GM19397 (cell line): ENCODE results near the gene DLX5.

Source experiments
- ATAC-seq: cut with Tn5 transposase; IDR thresholded peaks from one replicate; pipeline ENCODE4 v1.9.1; 2021; ENCODE audit warnings: mild to moderate bottlenecking, moderate library complexity; ENCODE audit not compliant: unreplicated experiment

DLX5 gene

DNA sequence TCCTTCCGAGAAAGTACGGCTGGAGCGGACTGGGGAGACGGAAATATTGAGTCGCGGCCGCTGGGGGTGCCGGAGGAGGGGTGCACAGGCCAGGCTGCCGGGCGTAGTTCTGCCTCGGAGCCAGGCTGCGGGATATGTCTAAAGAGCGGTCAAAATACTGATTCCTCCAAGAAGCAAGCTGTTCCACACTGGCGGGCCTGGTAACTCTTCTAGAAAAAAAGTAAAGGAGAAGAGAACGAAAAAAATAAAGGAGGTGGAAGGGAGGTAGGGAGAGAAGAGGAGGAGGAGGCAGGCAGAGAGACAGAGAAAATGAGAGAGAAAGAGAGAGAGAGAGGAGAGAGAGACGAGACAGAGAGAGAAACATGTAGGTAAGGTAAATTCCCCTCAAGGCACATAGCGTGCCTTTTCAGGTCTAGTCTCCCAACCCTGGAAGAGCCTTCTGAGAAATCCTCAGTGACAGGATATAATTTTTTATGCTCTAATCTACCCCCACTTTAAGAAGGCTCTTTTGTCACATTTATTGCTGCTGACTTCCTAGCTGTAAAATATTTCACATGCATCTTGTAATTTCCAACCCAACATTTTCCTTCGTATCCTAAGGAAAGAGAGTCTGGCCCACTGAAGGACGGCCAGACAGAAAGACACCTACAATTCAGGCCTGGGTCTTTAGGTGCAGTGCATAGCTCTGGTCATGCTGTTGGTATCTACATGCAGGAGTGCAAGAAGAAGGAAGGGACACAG lies 5.7 kb downstream of the DLX5 start:
- ATAC-seq, result no peak

DNA sequence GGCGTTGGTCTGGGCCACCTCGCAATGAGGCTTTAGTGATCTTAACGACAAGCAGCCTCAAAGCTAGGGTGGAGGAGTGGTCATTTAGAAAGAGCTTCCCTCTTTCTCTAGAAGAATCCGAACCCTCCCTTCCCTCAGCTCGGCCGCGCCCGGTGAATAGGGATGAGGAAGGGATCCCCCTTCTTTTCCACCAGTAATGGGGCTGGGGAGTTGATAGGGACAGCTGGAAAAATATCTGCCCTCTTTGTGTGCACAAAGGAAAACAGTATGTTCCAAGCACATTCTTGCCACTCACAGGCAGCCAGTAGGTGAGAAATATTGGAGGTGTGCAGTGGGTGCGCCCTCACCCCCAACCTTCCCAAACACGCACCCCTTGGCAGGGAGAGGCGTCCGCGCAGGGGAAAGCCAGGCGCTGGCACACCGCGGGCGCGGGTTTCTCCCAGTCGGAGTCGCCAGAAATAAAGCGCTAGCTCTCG lies 6.5 kb downstream of the DLX5 start:
- ATAC-seq, result no peak

DNA sequence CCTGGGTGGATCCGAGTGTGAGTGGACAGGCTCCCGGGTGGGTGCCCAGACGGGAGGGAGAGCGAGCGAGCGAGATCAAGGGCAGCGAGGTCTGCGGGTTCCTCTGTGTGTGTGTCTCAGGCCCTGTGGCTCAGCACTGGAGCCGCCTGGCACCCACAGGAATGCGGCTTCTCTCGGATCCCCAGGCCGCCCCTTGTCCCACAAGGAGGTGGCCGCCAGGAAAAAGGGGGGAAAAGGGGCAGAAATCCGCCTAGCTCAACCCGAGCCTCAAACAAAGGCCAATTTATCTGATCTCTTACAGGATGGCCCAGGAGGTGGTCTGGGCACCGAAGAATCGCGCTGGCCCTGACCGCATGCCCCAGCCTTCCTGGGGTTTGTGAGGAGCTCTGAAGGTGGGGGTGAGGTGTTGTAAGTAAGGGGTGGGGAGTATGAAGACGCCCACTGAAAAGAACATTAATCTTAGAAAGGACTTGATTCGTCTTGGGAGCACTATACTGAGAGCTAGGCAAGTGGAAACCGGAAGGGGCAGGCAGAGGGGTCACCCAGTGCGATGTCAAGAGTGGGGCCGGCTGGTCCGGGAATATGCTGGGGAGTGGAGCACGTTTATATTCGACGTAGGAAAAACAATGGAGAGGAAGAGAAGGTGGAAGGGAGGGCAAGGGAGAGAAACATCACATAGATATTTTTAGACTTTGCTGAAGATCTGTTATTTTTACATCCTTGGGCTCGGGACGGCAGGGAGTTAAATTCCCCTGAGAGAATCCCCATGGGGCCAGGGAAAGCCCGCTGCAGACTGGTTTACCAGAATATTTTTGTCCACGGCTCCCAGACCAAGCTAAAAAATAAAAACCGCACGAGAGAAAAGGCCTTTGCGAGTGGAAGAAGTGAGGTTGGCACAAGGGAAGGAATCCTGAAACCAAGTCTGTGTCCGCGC lies 7.2 kb downstream of the DLX5 start:
- ATAC-seq, result no peak

DNA sequence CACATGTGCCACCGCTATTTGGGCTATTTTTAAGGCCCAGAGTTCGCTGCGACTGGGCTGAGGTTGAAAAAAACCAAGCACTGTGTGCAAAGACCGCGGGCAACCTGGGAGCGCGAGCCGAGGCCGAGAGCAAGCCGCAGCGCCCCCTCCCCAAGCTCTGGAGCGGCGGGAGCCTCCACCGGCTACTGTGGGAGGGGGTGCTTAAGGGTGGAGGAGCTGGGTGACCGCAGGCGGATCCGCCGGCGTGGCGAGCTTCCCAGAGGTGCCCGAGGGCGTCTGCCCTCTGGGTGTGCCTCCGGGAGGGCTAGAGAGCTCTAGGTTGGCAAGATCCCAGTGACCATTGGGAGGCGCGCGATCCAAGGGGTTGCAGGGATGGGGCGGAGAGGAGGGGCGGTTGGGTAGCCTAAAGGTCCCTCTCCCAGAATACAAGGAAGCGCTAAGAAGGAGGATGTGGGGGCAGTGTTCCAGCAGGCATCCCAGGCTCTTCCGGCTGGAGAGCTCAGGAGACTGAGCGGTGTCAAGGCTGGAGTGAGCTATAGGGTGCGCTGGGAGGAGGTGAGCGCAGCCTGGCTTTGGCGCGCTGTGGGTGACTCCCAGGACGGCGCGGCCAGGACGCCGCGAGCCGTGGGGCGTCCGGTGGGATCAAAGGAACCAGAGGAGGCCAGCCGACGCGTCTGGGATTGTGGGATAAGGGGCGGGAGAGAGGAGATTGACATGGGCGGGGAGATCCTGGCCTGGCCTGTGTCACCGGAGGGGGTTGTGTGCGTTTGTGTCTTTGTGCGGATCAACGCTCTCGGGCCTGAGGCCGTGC lies 8.0 kb downstream of the DLX5 start:
- ATAC-seq, result no peak

DNA sequence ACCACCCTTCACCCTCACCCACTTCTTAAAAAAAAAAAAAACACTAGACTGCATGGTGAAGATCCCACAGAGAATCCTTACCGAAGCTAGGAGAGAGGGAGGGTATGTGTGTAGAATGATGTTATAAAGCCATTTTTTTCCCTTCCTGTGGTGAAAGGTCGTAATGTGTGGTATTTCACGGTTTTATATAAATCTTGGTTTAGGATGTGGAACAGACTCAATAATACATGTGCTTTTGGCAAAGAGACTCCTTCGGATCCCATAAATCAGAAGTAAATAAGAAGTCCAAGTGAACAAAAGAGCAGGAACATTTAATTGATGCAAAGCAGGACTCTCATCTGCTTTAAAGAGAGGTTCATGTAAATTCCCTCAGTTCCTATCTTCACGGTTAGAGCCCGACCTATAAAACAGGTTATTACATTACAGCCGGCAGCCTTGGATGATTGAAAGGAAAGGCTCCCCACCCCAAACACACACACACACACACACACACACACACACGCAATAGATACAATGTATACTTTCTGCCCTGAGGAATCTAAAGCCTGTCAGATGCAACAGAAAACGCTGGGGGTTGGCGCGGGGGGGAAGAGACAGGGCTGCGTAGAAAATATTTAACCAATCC lies 8.8 kb downstream of the DLX5 start:
- ATAC-seq, result no peak

DNA sequence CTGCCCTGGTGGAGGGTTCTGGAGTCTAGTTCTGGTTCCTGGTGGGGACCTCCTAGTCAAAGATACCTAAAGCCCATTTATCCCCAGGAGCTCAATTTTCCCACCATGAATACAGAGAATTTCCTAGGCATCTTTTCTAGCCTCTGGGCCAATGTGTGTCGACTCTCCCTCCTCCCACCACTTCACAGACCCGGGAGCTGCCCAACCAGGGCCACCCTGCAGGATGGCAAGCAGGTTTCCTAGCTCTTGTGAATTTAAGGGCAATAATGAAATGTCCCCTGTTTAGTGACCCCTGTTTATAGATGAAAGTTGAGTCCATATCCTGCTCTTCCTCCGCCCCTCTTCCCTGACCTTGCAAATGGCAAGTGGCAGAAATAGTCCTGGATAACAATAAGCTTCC lies 9.4 kb downstream of the DLX5 start:
- ATAC-seq, result no peak

DNA sequence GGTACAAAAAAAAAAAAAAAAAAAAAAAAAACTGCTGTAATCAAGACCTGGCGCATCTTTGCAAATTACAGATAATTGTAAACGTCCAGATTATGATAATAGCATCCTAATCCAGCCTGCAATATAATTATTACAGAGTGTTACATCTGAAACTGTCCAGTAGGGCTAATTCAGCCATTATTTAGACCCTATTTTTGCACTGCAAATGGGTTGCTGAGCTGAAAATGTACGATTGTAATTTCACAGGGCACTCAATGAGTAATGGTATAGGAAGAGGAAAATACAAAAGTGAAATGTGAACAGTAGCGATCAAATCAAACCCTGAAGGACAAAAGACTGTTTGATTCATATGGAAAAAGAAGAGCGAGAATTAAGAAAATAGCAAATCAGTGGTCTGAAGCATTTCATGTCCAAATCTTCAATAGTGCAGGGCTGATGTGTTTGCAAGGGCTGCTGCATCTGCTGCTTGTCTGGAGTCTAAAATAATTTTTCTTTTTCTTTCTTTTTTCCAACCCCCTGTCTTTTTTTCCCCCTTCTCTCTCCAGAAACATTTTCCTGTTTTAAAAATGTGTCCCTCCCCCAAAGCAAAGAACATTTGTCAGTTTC lies 10.4 kb downstream of the DLX5 start:
- no peak for ATAC-seq

DNA sequence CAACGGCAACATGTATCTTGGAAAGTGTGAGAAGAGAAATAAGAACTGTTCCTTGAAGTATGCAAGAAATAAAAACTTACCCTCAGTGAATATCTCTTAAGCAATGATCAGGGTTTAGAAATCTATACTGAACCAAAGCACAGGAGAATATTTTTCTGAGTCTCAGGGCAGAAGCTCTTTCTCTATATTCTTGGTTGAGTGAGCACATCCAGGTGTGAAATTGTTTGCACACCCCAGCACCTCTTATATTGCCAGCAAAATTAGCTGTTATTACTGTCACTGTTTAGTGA lies 10.8 kb downstream of the DLX5 start:
- ATAC-seq, result no peak

DNA sequence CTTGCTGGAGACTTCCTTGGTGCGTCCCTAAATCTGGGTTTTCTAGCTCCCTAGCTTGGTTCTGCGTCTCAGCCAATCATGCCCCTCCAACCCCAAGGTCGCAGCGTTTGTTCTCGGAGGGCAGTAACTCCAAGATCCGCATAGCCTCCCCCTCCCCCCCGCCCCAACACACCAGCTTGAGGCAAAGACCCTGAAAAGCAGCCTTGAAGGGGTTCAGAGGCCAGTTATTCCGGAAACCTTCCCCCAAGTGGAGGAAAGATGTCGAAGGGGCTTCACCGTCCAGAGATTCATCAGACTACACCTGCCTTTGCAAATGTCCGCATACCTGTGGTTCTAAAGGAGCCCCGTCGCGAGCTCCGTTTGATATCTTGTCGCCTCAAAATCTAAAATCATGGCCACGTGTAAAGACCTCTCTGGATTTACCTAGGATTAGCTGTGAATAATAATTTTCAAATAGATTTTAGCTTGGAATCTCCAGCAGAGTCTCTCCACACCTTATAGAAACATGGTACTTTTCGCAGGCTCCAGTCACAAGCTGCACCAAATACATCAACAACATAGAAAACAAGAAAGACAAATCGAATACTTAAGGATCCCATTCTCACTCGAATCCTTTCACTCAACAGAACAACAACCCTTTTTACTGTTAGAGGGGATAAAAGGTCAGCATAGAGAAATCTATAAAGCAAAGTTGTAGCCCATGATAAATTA lies 11.3 kb downstream of the DLX5 start:
- ATAC-seq, result no peak

DNA sequence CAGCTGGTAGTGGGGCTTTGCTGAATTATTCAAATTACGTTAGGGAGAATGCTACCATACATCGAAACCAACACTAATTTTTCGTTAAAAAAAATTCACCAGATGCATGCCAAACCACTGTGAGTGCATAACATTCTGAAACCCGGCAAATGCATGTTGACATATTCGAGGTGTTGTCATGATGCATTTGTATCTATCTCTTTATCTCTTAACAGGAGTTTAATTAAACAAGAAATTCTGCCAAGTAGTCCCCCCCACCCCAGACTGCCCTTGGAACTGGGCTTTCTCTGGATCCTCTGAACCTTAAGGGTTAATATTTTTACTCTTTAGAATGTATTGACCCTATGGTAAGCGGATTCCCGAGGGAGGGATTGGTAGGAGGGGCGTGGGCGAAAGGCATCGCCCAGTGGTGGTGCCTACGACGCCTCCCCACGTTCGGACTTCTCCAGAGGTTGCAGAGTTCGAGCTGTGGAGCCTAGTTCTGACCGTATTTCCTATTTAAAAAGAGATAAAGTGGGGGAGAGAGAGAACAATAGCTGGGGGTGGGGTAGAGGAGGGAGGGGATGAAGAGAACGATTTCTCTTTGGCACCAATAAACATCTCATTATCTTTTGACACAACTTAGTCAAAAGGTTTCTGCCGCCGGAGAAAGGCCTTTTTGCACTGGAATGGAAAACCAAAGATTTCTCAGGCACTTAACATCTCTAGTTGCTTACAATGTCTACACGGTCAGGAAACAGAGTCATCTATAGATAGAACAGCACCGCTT lies 12.1 kb downstream of the DLX5 start:
- ATAC-seq, result no peak

DNA sequence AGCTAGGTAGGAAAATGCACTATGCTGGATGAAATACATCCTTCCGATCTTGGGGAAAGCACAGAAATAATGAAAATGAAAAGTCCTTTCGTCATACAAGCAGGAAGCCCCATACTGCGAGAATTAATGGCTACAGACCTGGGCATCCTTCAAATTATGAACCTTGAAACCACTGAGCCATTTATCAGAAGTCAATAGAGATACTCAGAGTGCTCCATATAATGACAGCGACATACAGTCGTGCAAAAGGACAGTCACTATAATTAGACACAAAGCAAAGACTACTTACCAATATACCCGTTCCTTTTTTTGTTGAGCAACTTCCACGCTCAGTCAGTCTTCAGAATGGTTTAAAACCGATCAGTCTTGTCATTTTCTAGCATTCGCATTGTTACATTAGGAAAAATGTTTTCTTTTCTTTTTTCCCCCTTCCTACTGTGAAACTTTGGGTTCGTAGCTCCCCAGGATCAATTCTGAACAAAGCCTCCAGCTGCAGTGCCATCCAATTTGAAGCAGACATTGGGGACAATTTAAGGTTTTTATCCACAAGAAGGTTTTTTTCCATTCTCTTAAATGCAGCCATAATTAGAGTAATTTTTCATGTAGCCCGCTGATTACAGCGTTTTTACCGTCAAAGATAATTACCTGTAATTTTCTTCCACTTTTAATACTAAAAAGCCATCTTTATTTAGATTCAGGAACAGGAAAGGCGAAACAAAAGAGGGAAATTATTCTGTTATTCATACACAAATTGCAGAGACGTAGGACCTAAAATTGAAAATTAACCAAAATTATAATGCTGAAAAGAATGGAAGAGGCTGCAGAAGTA lies 12.9 kb downstream of the DLX5 start:
- no peak for ATAC-seq

DNA sequence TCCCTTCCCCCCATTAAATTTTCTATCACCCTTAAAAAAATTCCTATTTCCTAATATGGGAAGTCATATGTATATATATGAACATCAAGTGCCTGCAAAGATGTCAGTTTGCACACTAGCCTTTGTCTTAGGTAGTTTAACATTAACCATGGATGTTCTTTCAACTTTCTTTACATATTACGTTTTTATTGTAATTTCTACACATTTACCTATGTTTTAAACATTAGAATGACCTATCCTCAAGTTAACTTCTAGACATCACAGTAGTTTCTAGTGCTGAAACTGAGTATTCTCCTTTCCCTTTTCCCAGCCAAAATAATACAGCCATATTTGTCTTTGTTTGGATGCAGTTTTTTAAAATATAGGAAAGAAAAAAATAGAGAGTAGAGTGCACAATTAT lies 13.5 kb downstream of the DLX5 start:
- no peak for ATAC-seq

DNA sequence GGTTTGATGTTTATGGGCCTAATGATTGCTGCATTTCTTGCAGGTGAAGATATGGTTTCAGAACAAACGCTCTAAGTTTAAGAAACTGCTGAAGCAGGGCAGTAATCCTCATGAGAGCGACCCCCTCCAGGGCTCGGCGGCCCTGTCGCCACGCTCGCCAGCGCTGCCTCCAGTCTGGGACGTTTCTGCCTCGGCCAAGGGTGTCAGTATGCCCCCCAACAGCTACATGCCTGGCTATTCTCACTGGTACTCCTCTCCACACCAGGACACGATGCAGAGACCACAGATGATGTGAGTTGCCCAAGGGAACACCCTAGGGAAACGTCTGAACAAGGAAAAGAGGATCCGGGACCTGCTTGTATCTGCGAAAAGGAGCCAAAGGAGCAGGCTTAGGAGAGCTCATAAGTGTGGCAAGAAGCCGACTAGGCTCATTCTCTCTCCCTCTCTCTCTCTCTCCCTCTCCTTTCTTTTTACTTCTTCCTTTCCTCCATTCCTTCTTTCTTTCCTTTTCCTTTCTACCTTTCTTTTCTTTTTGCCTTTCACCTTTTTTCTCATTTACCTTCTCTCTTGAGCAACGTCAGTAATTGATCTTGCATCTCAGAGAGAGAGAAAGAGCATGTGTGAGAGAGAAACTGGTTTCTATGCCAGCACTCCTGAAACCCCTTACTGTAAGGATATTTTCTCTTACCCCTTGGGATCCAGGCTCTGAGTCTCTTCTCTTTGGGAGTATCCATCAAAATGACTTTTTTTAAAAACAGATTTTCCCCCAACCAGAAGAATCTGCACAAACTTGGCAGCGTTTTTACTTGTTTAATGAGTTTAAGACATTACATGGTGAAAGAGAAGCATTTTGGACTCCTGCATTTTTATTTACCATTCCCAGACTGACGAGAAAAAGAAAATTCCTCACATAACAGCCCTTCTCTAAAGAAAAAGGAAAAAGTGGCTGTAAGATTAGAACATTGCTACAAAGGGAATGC lies 14.6 kb downstream of the DLX5 start:
- no peak for ATAC-seq

DNA sequence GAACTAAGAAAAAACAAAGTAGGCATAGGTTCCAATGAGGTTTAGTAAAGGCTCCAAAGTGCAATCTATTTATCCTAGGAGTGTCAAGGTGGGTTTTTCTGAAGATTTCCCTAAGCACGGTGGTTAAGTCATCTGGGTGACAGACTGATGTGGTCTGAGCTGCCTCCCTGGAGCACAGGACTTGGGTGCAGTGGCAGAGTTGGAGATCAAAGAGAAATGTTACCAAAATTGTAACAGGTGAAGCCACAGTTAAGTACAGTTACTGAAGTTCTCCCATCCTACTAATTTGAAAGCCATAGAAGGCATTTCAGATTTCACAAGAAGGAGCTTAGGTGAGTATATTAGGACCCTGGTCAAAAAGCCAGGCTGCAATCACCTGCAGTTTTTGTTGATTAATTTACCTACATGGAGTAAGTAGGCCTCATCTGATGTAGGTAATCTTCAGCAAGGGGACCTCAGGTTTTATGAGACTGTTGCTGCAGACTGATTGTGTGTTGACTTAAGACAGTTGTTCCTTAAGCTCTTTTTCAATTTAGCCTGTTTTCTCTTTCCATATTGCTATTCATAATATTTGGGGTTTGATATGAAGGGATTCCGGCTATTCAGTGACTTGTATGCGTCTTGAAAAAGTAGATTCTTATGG lies 16.2 kb downstream of the DLX5 start:
- ATAC-seq, result no peak

DNA sequence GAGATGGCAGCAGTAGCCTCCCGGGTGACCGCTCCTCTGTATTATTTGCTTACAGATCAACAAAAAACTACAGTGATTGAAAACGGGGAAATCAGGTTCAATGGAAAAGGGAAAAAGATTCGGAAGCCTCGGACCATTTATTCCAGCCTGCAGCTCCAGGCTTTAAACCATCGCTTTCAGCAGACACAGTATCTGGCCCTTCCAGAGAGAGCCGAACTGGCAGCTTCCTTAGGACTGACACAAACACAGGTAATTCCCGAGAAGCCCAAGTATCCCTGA lies 17.1 kb downstream of the DLX5 start:
- ATAC-seq, result no peak

DNA sequence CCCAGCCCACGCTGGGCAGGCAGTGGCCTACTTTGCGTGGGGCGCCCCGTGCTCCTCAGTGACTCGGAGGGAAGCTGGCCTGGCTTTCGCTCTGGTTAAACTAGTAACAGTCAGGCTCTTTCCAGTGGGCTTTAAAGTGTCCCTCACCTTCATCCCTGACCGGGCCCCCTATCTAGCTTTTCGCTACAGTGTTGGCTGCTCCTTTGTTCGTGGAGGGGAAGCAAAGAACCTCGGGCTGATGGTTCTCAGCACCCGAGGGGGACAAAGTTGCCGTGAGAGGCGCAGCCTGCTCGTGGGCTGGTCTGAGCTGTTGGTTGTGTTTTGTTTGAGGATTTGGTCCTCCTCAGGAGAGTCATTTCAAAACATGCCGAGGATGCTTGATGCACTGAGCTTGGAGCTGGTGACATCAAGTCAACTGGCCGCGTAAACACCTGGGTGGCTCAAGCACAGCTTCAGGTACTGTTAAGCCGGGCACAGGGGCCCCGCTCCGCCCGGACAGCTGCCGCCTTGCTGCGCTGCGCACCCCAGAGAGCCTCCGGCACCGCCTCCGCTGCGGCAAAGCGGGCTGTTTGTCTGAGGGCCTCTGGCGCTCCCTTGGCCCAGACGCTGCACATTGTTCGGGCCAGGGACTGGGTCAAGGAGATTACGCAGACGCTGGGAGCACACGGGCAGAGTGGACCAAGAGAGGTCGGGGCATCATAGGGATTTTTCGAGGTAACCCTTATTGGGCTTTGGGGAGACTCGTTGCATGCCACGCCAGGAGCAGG lies 17.6 kb downstream of the DLX5 start:
- no peak for ATAC-seq
